GM23338 (cell line): Measurements from ENCODE around the gene APOL3.

Experiments
- CREB1 ChIP-seq: fragments of 250-450 bp; sonication (Bioruptor Pico); IDR thresholded peaks from 2 replicates; pipeline ENCODE4 v1.5.0; 2020; ENCODE audit warnings: low read depth, mild to moderate bottlenecking, moderate library complexity
- CTCF ChIP-seq, 2 experiments: fragments of 200-600 bp in 1 of 2; sonication (generic) in 1 of 2; conservative IDR thresholded peaks; 2 replicates each; pipeline versions ENCODE4 v1.5.1 to v1.6.1; 2016 to 2017; ENCODE audit warnings: antibody characterized with exemption in 2 of 2, low read depth in 2 of 2, mild to moderate bottlenecking in 2 of 2, moderate library complexity in 1 of 2
- ETS1 ChIP-seq: IDR thresholded peaks from 2 replicates; pipeline ENCODE4 v1.6.1; 2016; ENCODE audit warnings: antibody characterized with exemption
- EZH2 ChIP-seq: fragments of 200-600 bp; sonication (generic); IDR thresholded peaks from one replicate; pipeline ENCODE4 v1.8.0; 2017; ENCODE audit warnings: antibody characterized with exemption, mild to moderate bottlenecking, low read depth; ENCODE audit not compliant: unreplicated experiment
- EZH2phosphoT487 ChIP-seq: fragments of 200-600 bp; sonication (generic); IDR thresholded peaks from one replicate; pipeline ENCODE4 v1.8.1; 2018; ENCODE audit warnings: antibody characterized with exemption; ENCODE audit not compliant: unreplicated experiment
- JUNB ChIP-seq: IDR thresholded peaks from one replicate; pipeline ENCODE4 v1.6.1; 2016; ENCODE audit warnings: antibody characterized with exemption; ENCODE audit not compliant: unreplicated experiment
- NANOG ChIP-seq: IDR thresholded peaks from 2 replicates; pipeline ENCODE4 v1.6.1; 2016; ENCODE audit warnings: antibody characterized with exemption, borderline replicate concordance
- POLR2AphosphoS5 ChIP-seq: IDR thresholded peaks from 2 replicates; pipeline ENCODE4 v1.6.1; 2016; ENCODE audit warnings: antibody characterized with exemption, low read depth
- REST ChIP-seq: IDR thresholded peaks from one replicate; pipeline ENCODE4 v1.6.1; 2018; ENCODE audit warnings: antibody characterized with exemption; ENCODE audit not compliant: unreplicated experiment
- ZNF114 ChIP-seq: fragments of 250-450 bp; sonication (Bioruptor Pico); IDR thresholded peaks from 2 replicates; pipeline ENCODE4 v1.5.0; 2020; ENCODE audit warnings: mild to moderate bottlenecking, moderate library complexity
- ZNF331 ChIP-seq: fragments of 250-450 bp; sonication (Bioruptor Pico); IDR thresholded peaks from 2 replicates; pipeline ENCODE4 v1.5.0; 2020; ENCODE audit warnings: low read depth, mild to moderate bottlenecking, moderate library complexity

GRCh38 chr22:36156515-36157419, 3.8 kb downstream of the APOL3 start:
- TF ChIP-seq EZH2phosphoT487 (no peak), CTCF (conservative IDR thresholded peaks at IDR 0.05; ENCODE audit: low read depth in 2 of 2) (no peak), EZH2 (no peak), JUNB (no peak), POLR2AphosphoS5 (no peak), ZNF114 (CRISPR knock-in tag) (no peak), ETS1 (no peak), REST (no peak), ZNF331 (CRISPR knock-in tag) (no peak), NANOG (no peak), CREB1 (no peak)
